ENCODE measurements around the gene DDX25.
A peak's percentile ranks its signal among the peaks of the same experiment; 100 is the strongest.

The DDX25 gene

DNA sequence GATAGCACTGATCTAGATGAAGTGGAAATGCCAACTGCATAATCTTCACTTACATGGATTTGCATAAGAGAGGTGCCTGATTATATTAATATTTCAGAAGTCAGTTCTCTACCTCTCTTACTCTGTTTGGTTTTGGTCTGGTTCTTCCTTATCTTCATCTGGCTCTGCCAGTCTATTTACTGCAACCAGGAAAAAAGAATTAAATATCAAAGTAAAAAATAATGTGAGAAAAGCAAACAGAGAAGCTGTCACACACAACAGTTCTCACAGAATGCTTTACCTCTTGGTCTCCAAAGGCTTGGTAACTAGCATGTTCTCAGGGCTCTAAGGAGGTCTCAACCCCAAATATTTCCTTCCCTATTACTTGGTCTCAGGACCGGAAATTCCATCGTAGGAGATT is 48.3 kb downstream of the DDX25 start:
- DNase-seq = no peak

GRCh38 chr11:125952973-125953372 is 48.7 kb downstream of the DDX25 start:
- peak; percentile 38 for DNase-seq

DNA sequence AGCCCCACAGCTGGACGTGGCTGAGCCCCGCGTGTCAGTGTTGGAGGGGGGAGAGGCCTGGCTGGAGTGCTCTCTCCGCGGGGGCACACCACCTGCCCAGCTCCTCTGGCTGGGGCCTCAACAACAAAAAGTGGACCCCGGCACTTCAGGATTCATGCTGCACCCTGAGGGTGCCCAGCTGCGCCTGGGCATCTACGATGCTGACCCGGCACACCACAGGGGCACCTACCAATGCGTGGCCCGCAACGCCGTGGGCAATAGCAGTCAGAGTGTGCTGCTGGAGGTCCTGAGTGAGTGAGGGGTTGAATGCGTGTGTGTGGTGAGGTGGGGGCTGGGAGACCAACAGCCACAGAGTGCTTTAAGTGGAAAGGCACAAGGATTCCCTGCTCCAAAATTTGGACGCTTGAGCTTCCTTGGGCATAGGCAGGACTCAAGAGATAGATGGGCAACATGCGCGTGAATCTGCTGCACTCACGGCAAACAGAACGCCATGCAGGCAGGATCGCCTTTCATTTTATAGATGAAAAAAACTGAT is 49.2 kb downstream of the DDX25 start:
- no peak for DNase-seq

DNA sequence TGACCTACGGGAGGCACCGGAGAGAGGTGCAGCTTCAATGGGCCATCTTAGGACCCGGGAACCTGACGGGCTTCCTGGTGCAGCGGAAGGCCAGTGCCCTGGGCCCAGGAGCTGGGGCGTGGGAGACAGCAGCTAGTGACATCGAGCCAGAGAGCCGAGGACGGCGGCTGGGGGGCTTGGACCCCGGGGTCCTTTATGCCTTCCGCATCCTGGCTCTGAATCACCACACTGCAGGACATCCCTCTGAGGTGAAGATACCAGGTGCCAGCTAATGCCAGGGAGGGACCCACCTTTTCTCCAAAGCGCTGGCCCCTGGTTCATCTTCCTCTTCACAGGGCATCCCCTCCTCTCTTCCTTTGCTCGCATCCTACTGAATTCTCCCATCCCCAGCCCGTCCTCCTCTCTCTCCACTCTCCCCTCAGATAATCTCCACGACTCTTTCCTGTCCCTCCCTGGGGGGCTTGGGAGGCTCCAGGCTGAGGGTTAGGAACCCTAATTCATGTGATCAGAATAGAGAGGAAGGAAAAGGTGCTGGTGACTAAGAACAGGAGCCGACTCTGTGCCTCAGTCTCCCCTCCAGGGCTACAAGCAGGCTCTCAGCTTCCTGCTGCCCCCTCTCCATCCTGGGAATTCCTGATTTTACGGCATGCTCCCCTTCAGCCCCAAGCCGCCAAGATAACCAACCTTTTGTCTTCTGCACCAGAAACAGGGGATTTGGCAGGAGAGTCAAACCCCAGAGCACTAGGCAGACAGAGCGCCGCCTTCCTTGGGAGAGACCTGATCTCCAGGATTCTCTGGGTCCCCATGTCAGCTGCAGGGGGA is 50.0 kb downstream of the DDX25 start:
- no peak for DNase-seq

GRCh38 chr11:125954945-125955640 is 50.8 kb downstream of the DDX25 start:
- no peak for DNase-seq

DNA sequence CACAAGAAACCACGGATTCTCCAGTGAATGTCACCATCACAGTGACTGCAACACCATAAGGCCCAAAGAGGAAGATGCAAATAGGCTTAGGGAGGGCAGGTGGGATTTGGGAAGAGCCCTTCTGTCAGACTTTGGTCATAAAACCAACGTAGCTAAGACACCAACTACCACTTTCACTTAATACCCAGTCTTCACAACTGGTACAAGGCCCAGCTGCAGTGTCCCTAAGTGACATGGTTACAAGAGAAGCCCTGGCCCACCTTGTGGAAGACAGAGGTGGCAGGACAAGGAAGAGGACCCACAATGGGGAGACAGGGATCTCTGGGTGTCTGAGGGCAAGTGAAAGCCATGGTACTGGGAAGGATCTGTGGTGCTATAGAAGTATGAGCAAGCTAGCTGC is 51.5 kb downstream of the DDX25 start:
- no peak for DNase-seq

DNA sequence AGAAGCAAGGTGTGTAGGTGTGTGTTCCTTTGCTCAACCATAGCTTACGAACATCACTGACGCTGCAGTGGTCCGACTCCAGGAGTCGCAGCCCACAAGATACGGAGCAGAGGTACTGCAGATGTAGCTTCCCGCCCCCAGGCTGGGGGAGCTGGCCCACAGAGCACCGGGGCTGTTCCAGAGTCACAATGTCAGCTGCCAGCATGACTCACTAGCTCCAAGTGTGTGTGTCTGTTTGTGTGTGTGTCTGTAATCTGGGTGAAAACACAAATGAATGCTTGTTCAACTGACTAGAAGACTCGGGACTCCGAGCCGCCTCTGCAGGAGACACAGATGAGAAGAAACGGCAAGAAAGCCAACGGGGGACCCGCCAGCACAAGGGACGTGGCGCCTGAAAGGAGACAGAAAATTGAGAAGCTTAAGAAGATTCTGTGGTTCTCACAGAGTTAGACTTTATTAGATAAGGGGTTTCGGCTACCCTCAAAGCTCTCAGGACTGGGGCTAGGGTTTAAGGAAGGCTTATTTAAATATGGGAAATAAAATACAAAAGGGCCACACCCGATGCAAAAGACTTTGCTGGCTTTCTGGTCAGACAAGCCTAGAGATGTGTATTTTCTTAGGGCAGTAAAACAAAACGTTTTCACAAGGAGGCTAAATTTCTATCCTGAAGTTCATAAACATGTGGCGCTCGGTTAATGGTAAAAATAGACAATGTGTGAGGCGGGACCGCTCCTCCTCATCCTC is 52.3 kb downstream of the DDX25 start:
- DNase-seq = no peak

- DNase-seq = no peak
Measured at GRCh38 chr11:125957618-125958332, 53.5 kb downstream of the DDX25 start.

- DNase-seq = no peak
Measured at GRCh38 chr11:125958872-125959400, 54.6 kb downstream of the DDX25 start.

DNA sequence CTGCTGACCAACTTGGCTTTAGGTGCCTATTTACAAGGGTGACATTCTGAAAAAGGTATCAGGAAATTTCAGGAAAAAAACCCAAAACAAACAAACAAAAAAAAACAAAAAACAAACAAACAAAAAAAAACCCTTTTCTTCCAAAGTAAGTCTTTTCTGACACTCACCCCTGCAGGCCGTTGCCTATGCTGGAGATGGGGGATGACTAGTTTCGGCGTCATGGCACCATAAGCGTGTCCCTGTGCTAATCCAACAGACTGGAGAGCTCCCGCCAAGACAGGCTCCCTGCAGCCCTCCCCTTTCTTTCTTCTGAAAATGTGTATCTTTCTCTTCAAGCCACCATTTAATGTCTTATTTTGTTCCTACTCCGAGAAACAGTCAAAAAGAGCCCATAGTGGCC is 55.2 kb downstream of the DDX25 start:
- DNase-seq = no peak

GRCh38 chr11:125959931-125960330 is 55.6 kb downstream of the DDX25 start:
- no peak for DNase-seq

DNA sequence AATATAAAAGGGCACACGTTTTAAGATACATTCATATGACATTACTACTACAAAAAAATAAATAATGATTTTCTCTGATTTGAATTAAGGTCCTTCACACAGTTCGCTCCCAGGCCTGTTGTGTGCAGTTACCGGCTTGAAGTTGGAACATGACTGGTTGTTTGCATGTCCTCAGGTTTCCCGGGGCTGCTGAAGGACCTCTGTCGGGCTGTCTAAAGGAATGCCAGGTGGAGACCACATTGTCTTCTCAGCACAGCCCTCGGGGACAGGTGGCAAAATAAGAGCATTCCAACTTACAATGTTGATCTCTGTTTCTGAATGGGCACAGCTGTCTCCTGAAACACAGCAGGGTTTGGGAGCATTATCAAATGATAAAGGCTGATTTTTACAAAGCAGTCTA is 56.5 kb downstream of the DDX25 start:
- no peak for DNase-seq

DNA sequence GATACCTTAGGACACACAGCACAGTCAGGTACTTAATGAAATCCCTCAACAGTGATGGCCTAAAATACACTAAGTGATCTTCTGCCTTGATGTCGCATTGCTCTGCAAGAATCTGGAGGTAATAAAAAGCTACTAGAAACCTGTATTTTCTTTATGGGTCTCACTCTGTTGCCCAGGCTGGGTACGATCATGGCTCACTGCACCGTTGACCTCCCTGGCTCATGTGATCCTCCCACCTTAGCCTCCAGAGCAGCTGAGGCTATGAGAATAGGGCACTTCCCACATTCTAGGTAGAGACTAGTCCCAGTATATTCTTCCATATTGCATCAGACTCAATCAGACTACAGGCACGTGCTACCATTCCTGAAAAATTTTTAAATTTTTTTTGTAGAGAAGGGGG is 63.2 kb downstream of the DDX25 start:
- no peak for DNase-seq

DNA sequence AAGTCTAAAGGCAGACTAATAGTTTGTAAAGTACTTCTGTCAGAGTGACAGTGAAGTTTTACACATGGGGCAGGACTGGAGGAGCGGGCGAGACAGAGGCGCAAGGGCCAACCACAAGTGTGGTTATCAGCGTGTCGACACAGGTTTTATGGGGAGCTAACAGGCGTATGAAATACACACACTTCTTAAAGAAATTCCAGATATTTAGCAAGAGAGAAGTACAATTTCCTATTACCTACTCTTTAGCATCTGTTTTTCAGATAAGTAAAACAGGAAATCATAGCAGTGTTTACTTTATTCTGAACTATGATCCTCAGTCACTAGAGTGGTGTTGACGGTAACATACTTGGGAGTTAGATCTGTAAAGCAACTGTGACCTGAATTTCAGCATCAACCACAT is 64.0 kb downstream of the DDX25 start:
- DNase-seq = no peak

GRCh38 chr11:125971618-125972017 is 67.3 kb downstream of the DDX25 start:
- no peak for DNase-seq

GRCh38 chr11:125974284-125974683 is 70.0 kb downstream of the DDX25 start:
- DNase-seq = no peak

- DNase-seq = no peak
Measured at GRCh38 chr11:125975634-125976033, 71.3 kb downstream of the DDX25 start.

DNA sequence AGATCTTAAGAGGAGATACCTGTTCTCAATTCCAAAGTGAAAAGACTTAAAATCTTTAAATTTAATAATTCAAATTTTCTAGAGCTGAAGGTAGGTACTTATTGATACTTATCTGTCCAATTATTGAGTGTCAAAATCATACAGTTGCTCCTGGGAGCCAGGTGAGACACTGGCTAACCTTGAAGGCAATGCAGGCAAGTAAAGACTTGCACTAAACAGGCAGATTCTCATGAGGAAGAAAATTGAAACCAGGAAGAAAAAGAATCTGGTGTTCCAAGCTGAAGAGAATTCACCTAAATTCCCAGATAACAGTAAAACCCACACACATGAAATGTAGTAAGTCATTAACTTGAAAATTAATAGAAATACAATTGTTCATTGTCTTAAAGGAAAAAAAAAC is 71.8 kb downstream of the DDX25 start:
- no peak for DNase-seq

DNA sequence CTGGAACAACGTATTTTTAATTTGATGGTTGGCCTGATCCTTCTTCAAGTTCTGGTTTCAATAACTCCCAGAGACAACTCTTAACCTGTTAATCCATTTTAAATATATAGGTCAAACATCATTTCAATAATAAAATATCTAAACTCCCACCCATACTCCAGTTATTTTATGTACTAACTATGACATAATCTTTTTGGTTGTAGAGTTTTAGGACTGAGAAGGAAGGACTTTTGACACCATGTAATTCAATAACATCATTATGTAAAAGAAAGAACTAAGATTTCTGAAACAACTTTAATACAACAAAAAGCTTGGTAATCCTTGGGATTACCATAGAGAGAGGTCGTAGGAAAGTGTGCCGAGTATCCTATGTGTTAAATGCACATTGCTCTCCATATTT is 73.0 kb downstream of the DDX25 start:
- no peak for DNase-seq

GRCh38 chr11:125978181-125978716 is 73.9 kb downstream of the DDX25 start:
- no peak for DNase-seq
